Tibial artery (tissue), 4 donors: ENCODE results near the gene TLE3.
A peak's percentile ranks its signal among the peaks of the same experiment; 100 is the strongest.

Source experiments
- DNase-seq, 2 donors: peaks; one replicate each; pipeline ENCODE4 v3.0.0-alpha.2; 2019
- H3K27ac ChIP-seq, 2 donors: fragments of 200-600 bp; sonication (generic) in 1 of 2; 1 replicate in 1 of 2; 2 replicates in 1 of 2; pipeline ENCODE4 v1.5.1; 2018 to 2019; ENCODE audit warnings: mild to moderate bottlenecking in 1 of 2
- H3K27me3 ChIP-seq, 2 donors: fragments of 200-600 bp; sonication (generic) in 1 of 2; one replicate each; pipeline versions ENCODE4 v1.5.1 to v1.6.0; 2016 to 2019
- H3K36me3 ChIP-seq, 3 donors: fragments of 200-600 bp; sonication (generic) in 2 of 3; one replicate each; pipeline ENCODE4 v1.5.1; 2016 to 2019; ENCODE audit warnings: mild to moderate bottlenecking in 2 of 3
- H3K4me1 ChIP-seq, 4 donors: fragments of 200-600 bp; sonication (generic) in 2 of 4; 1 replicate in 3 of 4; 2 replicates in 1 of 4; pipeline ENCODE4 v1.5.1; 2016 to 2019
- H3K4me3 ChIP-seq, 2 donors: fragments of 200-600 bp; sonication (generic) in 1 of 2; 1 replicate in 1 of 2; 2 replicates in 1 of 2; pipeline ENCODE4 v1.5.1; 2018 to 2019; ENCODE audit warnings: mild to moderate bottlenecking in 2 of 2
- H3K9me3 ChIP-seq, 3 donors: fragments of 200-600 bp; sonication (generic) in 1 of 3; one replicate each; pipeline ENCODE4 v1.5.1; 2016 to 2019
- CTCF ChIP-seq, 2 experiments: fragments of 200-600 bp in 1 of 2; fragments of 450-650 bp in 1 of 2; IDR thresholded peaks; one replicate each; pipeline ENCODE4 v1.5.1; 2017 to 2019; ENCODE audit warnings: antibody characterized with exemption in 2 of 2, mild to moderate bottlenecking in 1 of 2, moderate library complexity in 1 of 2
- intact Hi-C: fragments of 100-400 bp; cut with DNase I; formaldehyde crosslinking; loops from one replicate; pipeline ENCODE4 v1.15.0; 2023; ENCODE audit warnings: low total_unique reads

TLE3 gene

DNA sequence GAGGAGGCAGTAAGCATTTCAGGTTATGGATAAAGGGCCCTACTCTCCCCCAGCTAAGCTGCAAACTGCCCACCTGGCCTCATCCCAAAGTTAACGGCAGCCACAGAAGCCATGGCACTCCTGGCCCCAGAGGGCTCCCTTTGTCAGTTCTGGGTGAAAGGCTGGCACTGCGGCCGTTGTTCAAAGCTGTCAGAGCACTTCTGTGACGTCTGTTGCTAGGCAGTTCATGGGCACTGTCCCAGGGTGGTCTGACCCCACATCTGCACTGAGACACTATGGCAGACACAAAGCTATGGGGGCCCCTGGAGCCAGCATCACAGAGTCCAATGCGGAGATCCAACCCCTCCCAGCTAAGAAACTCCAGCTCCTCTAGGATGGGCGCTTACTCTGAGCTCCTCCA lies 30.0 kb downstream of the TLE3 start:
- DNase-seq, result no peak
- TF ChIP-seq CTCF (IDR thresholded peaks at IDR 0.05), result no peak
- peaks cover 43 to 91% (median 73%) of the 10 kb centered on the region in 3 donors for H3K36me3 ChIP-seq
- no peak overlapping the region for H3K4me3 ChIP-seq
- H3K27me3 ChIP-seq, result no peaks in the 10 kb centered on the region
- intact Hi-C loops, result no loop called here
- no peaks in the 10 kb centered on the region for H3K9me3 ChIP-seq
- H3K4me1 ChIP-seq, result peaks cover 0 to 38% (median 20%) of the 10 kb centered on the region in 4 donors
- no peak overlapping the region for H3K27ac ChIP-seq

DNA sequence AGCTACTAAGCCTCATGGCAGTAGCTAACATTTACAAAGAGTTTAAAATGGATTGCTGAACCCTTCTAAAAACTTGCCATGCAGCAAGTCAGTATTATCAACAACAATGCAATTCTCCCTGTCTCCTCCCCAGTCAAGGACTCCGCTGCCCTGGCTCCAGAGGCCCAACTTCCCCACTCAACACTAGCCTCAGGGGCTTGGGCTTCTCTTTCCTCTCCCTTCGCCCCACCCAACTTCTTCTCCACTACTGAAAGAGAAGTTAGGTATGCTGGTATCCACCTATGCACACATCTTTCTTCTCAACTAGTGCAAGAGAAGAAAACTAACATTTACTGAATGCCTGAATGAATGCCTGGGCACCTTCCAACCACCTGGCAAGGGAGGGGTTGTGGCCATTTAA lies 30.7 kb downstream of the TLE3 start:
- no peak overlapping the region for H3K4me3 ChIP-seq
- H3K27ac ChIP-seq, result no peak overlapping the region
- no peaks in the 10 kb centered on the region for H3K9me3 ChIP-seq
- no peak for DNase-seq
- H3K36me3 ChIP-seq, result peaks cover 43 to 85% (median 66%) of the 10 kb centered on the region in 3 donors
- no peaks in the 10 kb centered on the region for H3K27me3 ChIP-seq
- TF ChIP-seq CTCF (IDR thresholded peaks at IDR 0.05), result no peak
- peaks cover 0 to 44% (median 26%) of the 10 kb centered on the region in 4 donors for H3K4me1 ChIP-seq
- intact Hi-C loops, result no loop called here

DNA sequence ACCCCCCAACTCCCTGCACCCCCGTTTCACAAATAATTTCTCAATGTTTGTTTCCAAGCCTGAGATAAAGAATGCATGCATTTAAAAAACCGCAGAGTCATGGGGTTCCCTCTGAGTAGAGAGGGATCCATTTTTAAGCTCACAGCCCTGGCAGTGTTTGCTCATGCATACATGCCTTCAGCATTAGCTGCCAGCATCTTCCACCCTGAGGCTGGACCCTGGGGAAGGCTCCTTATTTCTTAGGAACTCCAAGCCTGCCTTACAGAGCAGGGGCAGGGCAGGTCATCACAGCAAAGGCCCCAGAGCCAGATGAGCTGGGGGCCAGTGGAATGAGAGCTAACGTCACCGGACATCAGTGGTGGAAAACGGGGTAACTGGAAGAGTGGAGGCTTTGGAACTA lies 31.3 kb downstream of the TLE3 start:
- Histone ChIP-seq H3K4me1 (peaks cover 0 to 50% (median 32%) of the 10 kb centered on the region in 4 donors), H3K9me3 (no peaks in the 10 kb centered on the region), H3K27ac (no peak overlapping the region), H3K27me3 (no peaks in the 10 kb centered on the region), H3K4me3 (no peak overlapping the region), H3K36me3 (peaks cover 43 to 79% (median 62%) of the 10 kb centered on the region in 3 donors)
- intact Hi-C loops, result no loop called here
- no peak for TF ChIP-seq CTCF (IDR thresholded peaks at IDR 0.05)
- DNase-seq, result no peak

DNA sequence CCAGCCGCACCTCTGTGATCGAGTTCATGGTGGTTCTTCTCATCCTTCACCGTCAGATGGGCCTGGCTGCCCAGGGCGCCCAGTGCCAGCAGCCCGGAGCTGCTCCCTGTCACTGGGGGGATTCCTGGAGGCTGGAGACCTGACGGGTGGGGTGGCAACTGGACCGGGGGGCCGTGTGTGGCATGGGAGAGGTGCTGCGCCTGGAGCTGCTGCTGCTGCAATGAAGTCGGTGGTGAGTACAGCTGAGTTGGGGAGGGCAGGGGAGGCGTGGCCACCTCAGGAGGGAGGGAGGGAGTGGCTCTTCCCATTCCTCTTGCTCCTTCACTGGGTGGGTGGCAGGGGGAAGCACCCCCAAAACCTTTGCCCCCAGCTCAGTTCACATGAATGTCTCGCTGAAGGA lies 31.7 kb downstream of the TLE3 start:
- no peak for TF ChIP-seq CTCF (IDR thresholded peaks at IDR 0.05)
- Histone ChIP-seq H3K4me1 (peaks cover 0 to 50% (median 33%) of the 10 kb centered on the region in 4 donors), H3K36me3 (peaks cover 41 to 77% (median 62%) of the 10 kb centered on the region in 3 donors), H3K9me3 (no peaks in the 10 kb centered on the region), H3K4me3 (no peak overlapping the region), H3K27ac (no peak overlapping the region), H3K27me3 (no peaks in the 10 kb centered on the region)
- DNase-seq, result no peak
- intact Hi-C loops, result no loop called here

GRCh38 chr15:70065006-70065722 lies 32.6 kb downstream of the TLE3 start:
- Histone ChIP-seq H3K36me3 (peaks cover 41 to 77% (median 61%) of the 10 kb centered on the region in 3 donors), H3K27ac (no peak overlapping the region), H3K4me3 (no peak overlapping the region), H3K9me3 (no peaks in the 10 kb centered on the region), H3K4me1 (peaks cover 0 to 50% (median 35%) of the 10 kb centered on the region in 4 donors), H3K27me3 (no peaks in the 10 kb centered on the region)
- peak in 1 of 2 donors; percentile 58 for DNase-seq
- intact Hi-C loops, result no loop called here
- no peak for TF ChIP-seq CTCF (IDR thresholded peaks at IDR 0.05)
